A673 (cell line): ENCODE results near the gene FFAR1. TPM values are rescaled to one million over a fixed set of nuclear protein-coding genes. Genes with fewer than 3 reads are reported as not detected.

ENCODE experiments used
- BruUV-seq: library from RNA; stranded (reverse); fragments of 400-500 nt; replicated peaks from 2 replicates; lab custom pipeline; 2021; lab: Mats Ljungman, UMichigan
- CTCF ChIA-PET: fragments of 300-600 bp; sonication (Branson Sonifier 250); formaldehyde crosslinking; loops from one replicate; lab custom pipeline; 2022; ENCODE audit warnings: antibody characterized with exemption; lab: Charles Lee
- POLR2A ChIA-PET: fragments of 300-600 bp; sonication (Branson Sonifier 250); formaldehyde crosslinking; loops from one replicate; lab custom pipeline; 2022; ENCODE audit warnings: antibody characterized with exemption; ENCODE audit not compliant: low non-redundant PET; lab: Charles Lee
- DNase-seq: peaks from one replicate; pipeline ENCODE4 v3.0.0-alpha.2; 2015; ENCODE audit warnings: low spot score
- H3K27ac ChIP-seq: fragments of 200-600 bp; sonication (generic); 2 replicates; pipeline ENCODE4 v1.5.1; 2016; ENCODE audit warnings: mixed run types, low read depth, mild to moderate bottlenecking, mixed read lengths, antibody characterized with exemption, low read length; ENCODE audit not compliant: poor library complexity, severe bottlenecking
- H3K27me3 ChIP-seq: fragments of 200-600 bp; sonication (generic); replicated peaks from 2 replicates; pipeline ENCODE4 v1.6.1; 2017; ENCODE audit warnings: mixed run types, low read depth, mild to moderate bottlenecking, mixed read lengths, antibody characterized with exemption, low read length; ENCODE audit not compliant: insufficient read depth, poor library complexity
- H3K36me3 ChIP-seq: fragments of 200-600 bp; sonication (generic); 2 replicates; pipeline ENCODE4 v1.6.1; 2016; ENCODE audit warnings: mixed run types, mild to moderate bottlenecking, mixed read lengths, antibody characterized with exemption, low read length; ENCODE audit not compliant: insufficient read depth, poor library complexity, severe bottlenecking
- H3K4me1 ChIP-seq: fragments of 200-600 bp; sonication (generic); 2 replicates; pipeline ENCODE4 v1.6.1; 2017; ENCODE audit warnings: mixed run types, mild to moderate bottlenecking, mixed read lengths, antibody characterized with exemption, low read length; ENCODE audit not compliant: insufficient read depth, poor library complexity, severe bottlenecking
- H3K4me3 ChIP-seq: fragments of 200-600 bp; sonication (generic); 2 replicates; pipeline ENCODE4 v1.5.1; 2016; ENCODE audit warnings: low read depth, mixed run types, mild to moderate bottlenecking, mixed read lengths, low read length; ENCODE audit not compliant: poor library complexity, severe bottlenecking
- H3K9me3 ChIP-seq: fragments of 200-600 bp; sonication (generic); 2 replicates; pipeline ENCODE4 v1.6.1; 2016; ENCODE audit warnings: mixed run types, low read depth, mild to moderate bottlenecking, mixed read lengths, antibody characterized with exemption, low read length; ENCODE audit not compliant: poor library complexity, severe bottlenecking
- CTCF ChIP-seq: fragments of 300-800, 200-600 bp; sonication (generic); conservative IDR thresholded peaks from 2 replicates; pipeline ENCODE4 v1.5.1; 2017; ENCODE audit warnings: low read depth, mild to moderate bottlenecking, antibody characterized with exemption, low read length, moderate library complexity, mixed read lengths
- EZH2 ChIP-seq: fragments of 200-600 bp; sonication (generic); IDR thresholded peaks from 2 replicates; pipeline ENCODE4 v1.6.1; 2017; ENCODE audit warnings: borderline replicate concordance, low read depth, mild to moderate bottlenecking, mixed read lengths, antibody characterized with exemption, low read length; ENCODE audit not compliant: poor library complexity, severe bottlenecking
- intact Hi-C: fragments of 100-400 bp; cut with micrococcal nuclease; formaldehyde crosslinking; loops from one replicate; pipeline ENCODE4 v1.10.0; 2022; ENCODE audit not compliant: unreplicated experiment
- total RNA-seq: library from RNA; stranded (reverse); gene quantifications from 2 replicates; pipeline ENCODE4 v1.2.3, GENCODE V29; 2021

Gene FFAR1
- total RNA-seq, 1 experiment from 2014 or later: not detected

GRCh38 chr19:35345671-35346111 lies 2.0 kb upstream of the FFAR1 start:
- no peak for DNase-seq

GRCh38 chr19:35346193-35347052 lies 1.3 kb upstream of the FFAR1 start:
- H3K4me1 ChIP-seq: no peaks in the 10 kb centered on the region
- H3K36me3 ChIP-seq: no peaks in the 10 kb centered on the region
- POLR2A ChIA-PET: no interaction called here
- DNase-seq: no peak
- CTCF ChIA-PET: no interaction called here
- peaks cover 5% of the 10 kb centered on the region for H3K27me3 ChIP-seq
- H3K4me3 ChIP-seq: no peak overlapping the region
- intact Hi-C loops: no loop called here
- no TSS peak for BruUV-seq
- H3K9me3 ChIP-seq: no peaks in the 10 kb centered on the region
- no peak overlapping the region for H3K27ac ChIP-seq
- TF ChIP-seq CTCF (no peak), EZH2 (no peak)

More at GRCh38 chr19:35345671-35346111, 2.0 kb upstream of the FFAR1 start:
- no peaks in the 10 kb centered on the region for H3K4me1 ChIP-seq
- CTCF ChIA-PET: no interaction called here
- no peak for TF ChIP-seq CTCF
- no peak for TF ChIP-seq EZH2
- no peak overlapping the region for H3K27ac ChIP-seq
- H3K36me3 ChIP-seq: no peaks in the 10 kb centered on the region
- H3K27me3 ChIP-seq: peaks cover 5% of the 10 kb centered on the region
- intact Hi-C loops: no loop called here
- no peaks in the 10 kb centered on the region for H3K9me3 ChIP-seq
- POLR2A ChIA-PET: no interaction called here
- BruUV-seq: no TSS peak
- H3K4me3 ChIP-seq: no peak overlapping the region

DNA sequence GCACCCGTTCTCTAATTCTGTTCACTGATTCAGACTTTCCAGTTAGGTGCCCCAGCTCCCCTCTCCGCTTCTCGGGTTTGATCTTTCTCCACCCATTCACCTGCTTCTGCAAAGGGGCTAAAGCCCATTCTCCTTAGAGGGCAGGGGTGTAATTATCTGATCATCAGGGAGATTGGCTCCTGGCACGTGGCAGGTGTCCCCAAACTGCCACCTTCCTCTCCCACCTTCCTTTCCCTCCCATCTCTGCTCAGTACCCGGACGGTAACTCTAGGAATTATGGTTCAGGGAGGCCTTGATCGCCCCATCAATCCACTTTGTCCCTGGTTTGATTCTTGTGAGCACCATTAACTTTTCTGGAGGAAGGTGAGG lies 212 bp downstream of the FFAR1 start:
- ChIA-PET CTCF (no interaction called here), POLR2A (no interaction called here)
- Histone ChIP-seq H3K4me1 (no peaks in the 10 kb centered on the region), H3K9me3 (no peaks in the 10 kb centered on the region), H3K27me3 (peaks cover 5% of the 10 kb centered on the region), H3K4me3 (no peak overlapping the region), H3K27ac (no peak overlapping the region), H3K36me3 (no peaks in the 10 kb centered on the region)
- no peak for TF ChIP-seq CTCF
- TF ChIP-seq EZH2: no peak
- no TSS peak for BruUV-seq
- intact Hi-C loops: no loop called here
- DNase-seq: no peak
